Fibroblast of mammary gland (primary cell): ENCODE data around the gene KRT76.

Source experiments
- DNase-seq: peaks from one replicate; pipeline ENCODE4 v3.0.0-alpha.2; 2010; ENCODE audit warnings: low read depth
- H3K4me3 ChIP-seq: 2 replicates; pipeline ENCODE4 v1.5.1; 2011; ENCODE audit warnings: low read depth, mild to moderate bottlenecking, low read length, moderate library complexity; ENCODE audit not compliant: control insufficient read depth
- TF ChIP-seq, protein P1 (sequence below): conservative IDR thresholded peaks from 2 replicates; pipeline ENCODE4 v1.5.1; 2011; ENCODE audit warnings: low read depth, low read length, inconsistent platforms; ENCODE audit not compliant: control insufficient read depth, insufficient read depth

Gene KRT76

GRCh38 chr12:52771088-52771487 lies 6.1 kb downstream of the KRT76 start:
- no peak for DNase-seq
- no peak overlapping the region for H3K4me3 ChIP-seq
- TF ChIP-seq, protein P1, sequence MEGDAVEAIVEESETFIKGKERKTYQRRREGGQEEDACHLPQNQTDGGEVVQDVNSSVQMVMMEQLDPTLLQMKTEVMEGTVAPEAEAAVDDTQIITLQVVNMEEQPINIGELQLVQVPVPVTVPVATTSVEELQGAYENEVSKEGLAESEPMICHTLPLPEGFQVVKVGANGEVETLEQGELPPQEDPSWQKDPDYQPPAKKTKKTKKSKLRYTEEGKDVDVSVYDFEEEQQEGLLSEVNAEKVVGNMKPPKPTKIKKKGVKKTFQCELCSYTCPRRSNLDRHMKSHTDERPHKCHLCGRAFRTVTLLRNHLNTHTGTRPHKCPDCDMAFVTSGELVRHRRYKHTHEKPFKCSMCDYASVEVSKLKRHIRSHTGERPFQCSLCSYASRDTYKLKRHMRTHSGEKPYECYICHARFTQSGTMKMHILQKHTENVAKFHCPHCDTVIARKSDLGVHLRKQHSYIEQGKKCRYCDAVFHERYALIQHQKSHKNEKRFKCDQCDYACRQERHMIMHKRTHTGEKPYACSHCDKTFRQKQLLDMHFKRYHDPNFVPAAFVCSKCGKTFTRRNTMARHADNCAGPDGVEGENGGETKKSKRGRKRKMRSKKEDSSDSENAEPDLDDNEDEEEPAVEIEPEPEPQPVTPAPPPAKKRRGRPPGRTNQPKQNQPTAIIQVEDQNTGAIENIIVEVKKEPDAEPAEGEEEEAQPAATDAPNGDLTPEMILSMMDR = no peak

DNA sequence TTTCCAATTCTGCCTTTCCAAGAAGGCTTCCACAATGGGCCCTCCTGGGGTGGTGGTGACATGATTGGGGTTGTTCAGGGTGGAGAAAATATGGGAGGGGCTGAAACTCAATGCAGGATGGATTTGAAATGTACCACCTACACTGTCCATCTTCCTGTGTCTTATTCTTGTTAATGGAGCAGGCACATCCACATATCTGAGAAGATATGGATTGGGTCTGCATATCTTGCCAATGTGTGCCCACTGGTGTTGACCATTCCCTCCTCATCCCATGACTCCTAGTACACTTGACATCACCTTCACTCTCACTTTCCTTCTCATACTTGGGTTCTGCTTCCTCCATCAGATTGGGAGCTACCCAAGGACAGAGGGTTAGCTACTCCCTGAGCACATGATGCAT lies 7.2 kb downstream of the KRT76 start:
- no peak for DNase-seq
- TF ChIP-seq, protein P1 = no peak
- no peak overlapping the region for H3K4me3 ChIP-seq

DNA sequence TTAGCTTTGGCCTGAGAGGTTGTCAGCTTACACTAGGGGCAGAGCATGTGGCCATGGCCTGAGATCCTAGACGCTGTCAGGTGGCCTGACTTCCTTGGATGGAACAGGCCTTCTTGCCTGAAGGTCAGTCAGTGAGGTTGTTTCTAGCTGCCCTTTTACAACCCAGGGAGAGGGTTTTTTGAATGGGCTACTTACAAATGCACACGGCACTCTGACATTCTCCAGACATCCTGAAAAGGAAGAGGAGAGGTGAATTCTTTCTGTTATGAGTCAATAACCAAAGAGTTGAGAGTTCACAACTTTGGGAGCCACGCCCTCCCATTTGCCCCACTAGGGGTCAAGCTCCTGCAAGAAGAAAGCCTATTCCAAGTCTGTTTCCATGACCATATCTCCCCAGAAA lies 7.8 kb downstream of the KRT76 start:
- H3K4me3 ChIP-seq = no peak overlapping the region
- TF ChIP-seq, protein P1 = no peak
- DNase-seq = no peak

GRCh38 chr12:52768479-52769200 lies 8.5 kb downstream of the KRT76 start:
- TF ChIP-seq, protein P1 = no peak
- H3K4me3 ChIP-seq = no peak overlapping the region
- no peak for DNase-seq

GRCh38 chr12:52767427-52767826 lies 9.7 kb downstream of the KRT76 start:
- TF ChIP-seq, protein P1 = no peak
- no peak overlapping the region for H3K4me3 ChIP-seq
- no peak for DNase-seq

GRCh38 chr12:52767020-52767379 lies 10.1 kb downstream of the KRT76 start:
- TF ChIP-seq, protein P1 = no peak
- H3K4me3 ChIP-seq = no peak overlapping the region
- DNase-seq = no peak
